GM23338 (cell line): ENCODE measurements around the gene PRSS36.
"Not testable (repeated sequence)": the region's sequence is repeated elsewhere in the genome, so short reads cannot be mapped to it uniquely, and the experiment has no call there.

Experiments
- CREB1 ChIP-seq: fragments of 250-450 bp; sonication (Bioruptor Pico); IDR thresholded peaks from 2 replicates; pipeline ENCODE4 v1.5.0; 2020; ENCODE audit warnings: low read depth, mild to moderate bottlenecking, moderate library complexity
- EZH2 ChIP-seq: fragments of 200-600 bp; sonication (generic); IDR thresholded peaks from one replicate; pipeline ENCODE4 v1.8.0; 2017; ENCODE audit warnings: antibody characterized with exemption, mild to moderate bottlenecking, low read depth; ENCODE audit not compliant: unreplicated experiment
- EZH2phosphoT487 ChIP-seq: fragments of 200-600 bp; sonication (generic); IDR thresholded peaks from one replicate; pipeline ENCODE4 v1.8.1; 2018; ENCODE audit warnings: antibody characterized with exemption; ENCODE audit not compliant: unreplicated experiment
- JUNB ChIP-seq: IDR thresholded peaks from one replicate; pipeline ENCODE4 v1.6.1; 2016; ENCODE audit warnings: antibody characterized with exemption; ENCODE audit not compliant: unreplicated experiment
- NANOG ChIP-seq: IDR thresholded peaks from 2 replicates; pipeline ENCODE4 v1.6.1; 2016; ENCODE audit warnings: antibody characterized with exemption, borderline replicate concordance
- POLR2AphosphoS5 ChIP-seq: IDR thresholded peaks from 2 replicates; pipeline ENCODE4 v1.6.1; 2016; ENCODE audit warnings: antibody characterized with exemption, low read depth
- REST ChIP-seq: IDR thresholded peaks from one replicate; pipeline ENCODE4 v1.6.1; 2018; ENCODE audit warnings: antibody characterized with exemption; ENCODE audit not compliant: unreplicated experiment
- STAT1 ChIP-seq: IDR thresholded peaks from one replicate; pipeline ENCODE4 v1.6.1; 2016; ENCODE audit warnings: antibody characterized with exemption; ENCODE audit not compliant: unreplicated experiment
- ZNF114 ChIP-seq: fragments of 250-450 bp; sonication (Bioruptor Pico); IDR thresholded peaks from 2 replicates; pipeline ENCODE4 v1.5.0; 2020; ENCODE audit warnings: mild to moderate bottlenecking, moderate library complexity
- ZNF331 ChIP-seq: fragments of 250-450 bp; sonication (Bioruptor Pico); IDR thresholded peaks from 2 replicates; pipeline ENCODE4 v1.5.0; 2020; ENCODE audit warnings: low read depth, mild to moderate bottlenecking, moderate library complexity
- ZNF462 ChIP-seq: fragments of 250-450 bp; sonication (Bioruptor Pico); IDR thresholded peaks from 2 replicates; pipeline ENCODE4 v1.5.0; 2020; ENCODE audit warnings: mild to moderate bottlenecking, moderate library complexity
- TF ChIP-seq, protein P1 (sequence below), 2 experiments: fragments of 200-600 bp in 1 of 2; sonication (generic) in 1 of 2; conservative IDR thresholded peaks; 2 replicates each; pipeline versions ENCODE4 v1.5.1 to v1.6.1; 2016 to 2017; ENCODE audit warnings: antibody characterized with exemption in 2 of 2, low read depth in 2 of 2, mild to moderate bottlenecking in 2 of 2, moderate library complexity in 1 of 2
- TF ChIP-seq, protein P2 (sequence below): IDR thresholded peaks from 2 replicates; pipeline ENCODE4 v1.6.1; 2016; ENCODE audit warnings: antibody characterized with exemption

DNA sequence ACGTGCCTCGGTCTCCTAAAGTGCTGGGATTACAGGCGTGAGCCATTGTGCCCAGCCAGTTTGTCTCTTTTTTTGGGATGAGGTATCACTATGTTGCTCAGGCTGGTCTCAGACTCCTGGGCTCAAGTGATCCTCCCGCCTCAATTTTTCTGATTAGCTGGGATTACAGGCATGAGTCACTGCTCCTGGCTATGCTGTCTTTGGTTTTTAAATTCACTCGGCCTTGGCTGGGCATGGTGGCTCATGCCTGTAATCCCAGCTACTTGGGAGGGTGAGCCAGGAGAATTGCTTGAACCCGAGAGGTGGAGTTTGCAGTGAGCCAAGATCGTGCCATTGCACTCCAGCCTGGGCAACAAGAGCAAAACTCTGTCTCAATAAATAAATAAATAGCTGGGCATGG, 5.4 kb downstream of the PRSS36 start:
- TF ChIP-seq, protein P1, sequence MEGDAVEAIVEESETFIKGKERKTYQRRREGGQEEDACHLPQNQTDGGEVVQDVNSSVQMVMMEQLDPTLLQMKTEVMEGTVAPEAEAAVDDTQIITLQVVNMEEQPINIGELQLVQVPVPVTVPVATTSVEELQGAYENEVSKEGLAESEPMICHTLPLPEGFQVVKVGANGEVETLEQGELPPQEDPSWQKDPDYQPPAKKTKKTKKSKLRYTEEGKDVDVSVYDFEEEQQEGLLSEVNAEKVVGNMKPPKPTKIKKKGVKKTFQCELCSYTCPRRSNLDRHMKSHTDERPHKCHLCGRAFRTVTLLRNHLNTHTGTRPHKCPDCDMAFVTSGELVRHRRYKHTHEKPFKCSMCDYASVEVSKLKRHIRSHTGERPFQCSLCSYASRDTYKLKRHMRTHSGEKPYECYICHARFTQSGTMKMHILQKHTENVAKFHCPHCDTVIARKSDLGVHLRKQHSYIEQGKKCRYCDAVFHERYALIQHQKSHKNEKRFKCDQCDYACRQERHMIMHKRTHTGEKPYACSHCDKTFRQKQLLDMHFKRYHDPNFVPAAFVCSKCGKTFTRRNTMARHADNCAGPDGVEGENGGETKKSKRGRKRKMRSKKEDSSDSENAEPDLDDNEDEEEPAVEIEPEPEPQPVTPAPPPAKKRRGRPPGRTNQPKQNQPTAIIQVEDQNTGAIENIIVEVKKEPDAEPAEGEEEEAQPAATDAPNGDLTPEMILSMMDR (conservative IDR thresholded peaks at IDR 0.05; ENCODE audit: low read depth in 2 of 2) = not testable (repeated sequence)
- not testable (repeated sequence) for TF ChIP-seq EZH2; EZH2phosphoT487; CREB1 (CRISPR knock-in tag); POLR2AphosphoS5; NANOG; REST; STAT1; JUNB; ZNF462 (CRISPR knock-in tag); ZNF331; ZNF114
- TF ChIP-seq, protein P2, sequence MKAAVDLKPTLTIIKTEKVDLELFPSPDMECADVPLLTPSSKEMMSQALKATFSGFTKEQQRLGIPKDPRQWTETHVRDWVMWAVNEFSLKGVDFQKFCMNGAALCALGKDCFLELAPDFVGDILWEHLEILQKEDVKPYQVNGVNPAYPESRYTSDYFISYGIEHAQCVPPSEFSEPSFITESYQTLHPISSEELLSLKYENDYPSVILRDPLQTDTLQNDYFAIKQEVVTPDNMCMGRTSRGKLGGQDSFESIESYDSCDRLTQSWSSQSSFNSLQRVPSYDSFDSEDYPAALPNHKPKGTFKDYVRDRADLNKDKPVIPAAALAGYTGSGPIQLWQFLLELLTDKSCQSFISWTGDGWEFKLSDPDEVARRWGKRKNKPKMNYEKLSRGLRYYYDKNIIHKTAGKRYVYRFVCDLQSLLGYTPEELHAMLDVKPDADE = not testable (repeated sequence)
